Measurements from ENCODE around the gene MACROD2. TPM values are rescaled to one million over a fixed set of nuclear protein-coding genes. Genes with fewer than 3 reads are reported as not detected.
"Not testable (repeated sequence)": the region's sequence is repeated elsewhere in the genome, so short reads cannot be mapped to it uniquely, and the experiment has no call there.

MACROD2 gene
- total RNA-seq, 1 donor from 2014 or later = 1.6 TPM

- no peak overlapping the region for H3K4me3 ChIP-seq (ENCODE audit: low read depth, low read length)
- TF ChIP-seq CTCF (IDR thresholded peaks at IDR 0.05; ENCODE audit: insufficient read depth, low read length, severe bottlenecking) = no peak
- DNase-seq (ENCODE audit: low read depth) = no peak
- no peak for FAIRE-seq
- no peaks in the 10 kb centered on the region for H3K36me3 ChIP-seq (ENCODE audit: control insufficient read depth, insufficient read depth, low read length)
- no peaks in the 10 kb centered on the region for H3K27me3 ChIP-seq (ENCODE audit: control insufficient read depth, insufficient read depth, low read length)
These were observed 10.7 kb downstream of the MACROD2 start for GRCh38 chr20:14005996-14006395.

- TF ChIP-seq CTCF (IDR thresholded peaks at IDR 0.05; ENCODE audit: insufficient read depth, low read length, severe bottlenecking) = no peak
- FAIRE-seq (no peak), DNase-seq (ENCODE audit: low read depth) (peak; percentile 73)
- Histone ChIP-seq H3K36me3 (ENCODE audit: control insufficient read depth, insufficient read depth, low read length) (no peaks in the 10 kb centered on the region), H3K4me3 (ENCODE audit: low read depth, low read length) (no peak overlapping the region), H3K27me3 (ENCODE audit: control insufficient read depth, insufficient read depth, low read length) (no peaks in the 10 kb centered on the region)
These were observed 13.9 kb downstream of the MACROD2 start for GRCh38 chr20:14009208-14009607.

- Histone ChIP-seq H3K36me3 (ENCODE audit: control insufficient read depth, insufficient read depth, low read length) (no peaks in the 10 kb centered on the region), H3K4me3 (ENCODE audit: low read depth, low read length) (no peak overlapping the region), H3K27me3 (ENCODE audit: control insufficient read depth, insufficient read depth, low read length) (no peaks in the 10 kb centered on the region)
- FAIRE-seq (no peak), DNase-seq (ENCODE audit: low read depth) (no peak)
- TF ChIP-seq CTCF (IDR thresholded peaks at IDR 0.05; ENCODE audit: insufficient read depth, low read length, severe bottlenecking) = no peak
These were observed 17.4 kb downstream of the MACROD2 start for GRCh38 chr20:14012671-14013070.

- no peak for FAIRE-seq
These were observed 35.7 kb downstream of the MACROD2 start for GRCh38 chr20:14030991-14031390.

GRCh38 chr20:14033310-14033709, 38.0 kb downstream of the MACROD2 start:
- no peaks in the 10 kb centered on the region for H3K36me3 ChIP-seq (ENCODE audit: control insufficient read depth, insufficient read depth, low read length)
- no peak for DNase-seq (ENCODE audit: low read depth)
- H3K27me3 ChIP-seq (ENCODE audit: control insufficient read depth, insufficient read depth, low read length) = no peaks in the 10 kb centered on the region
- no peak for FAIRE-seq
- no peak for TF ChIP-seq CTCF (IDR thresholded peaks at IDR 0.05; ENCODE audit: insufficient read depth, low read length, severe bottlenecking)
- H3K4me3 ChIP-seq (ENCODE audit: low read depth, low read length) = no peak overlapping the region

More at GRCh38 chr20:14030991-14031390, 35.7 kb downstream of the MACROD2 start:
- no peak overlapping the region for H3K4me3 ChIP-seq (ENCODE audit: low read depth, low read length)
- TF ChIP-seq CTCF (IDR thresholded peaks at IDR 0.05; ENCODE audit: insufficient read depth, low read length, severe bottlenecking) = no peak
- DNase-seq (ENCODE audit: low read depth) = no peak
- no peaks in the 10 kb centered on the region for H3K27me3 ChIP-seq (ENCODE audit: control insufficient read depth, insufficient read depth, low read length)
- no peaks in the 10 kb centered on the region for H3K36me3 ChIP-seq (ENCODE audit: control insufficient read depth, insufficient read depth, low read length)

GRCh38 chr20:14036567-14036966, 41.3 kb downstream of the MACROD2 start:
- H3K27me3 ChIP-seq (ENCODE audit: control insufficient read depth, insufficient read depth, low read length) = no peaks in the 10 kb centered on the region
- H3K36me3 ChIP-seq (ENCODE audit: control insufficient read depth, insufficient read depth, low read length) = no peaks in the 10 kb centered on the region
- FAIRE-seq (no peak), DNase-seq (ENCODE audit: low read depth) (no peak)
- TF ChIP-seq CTCF (IDR thresholded peaks at IDR 0.05; ENCODE audit: insufficient read depth, low read length, severe bottlenecking) = no peak
- H3K4me3 ChIP-seq (ENCODE audit: low read depth, low read length) = no peak overlapping the region

- FAIRE-seq; H3K27me3 ChIP-seq (ENCODE audit: control insufficient read depth, insufficient read depth, low read length); H3K36me3 ChIP-seq (ENCODE audit: control insufficient read depth, insufficient read depth, low read length); H3K4me3 ChIP-seq (ENCODE audit: low read depth, low read length); DNase-seq (ENCODE audit: low read depth): not testable (repeated sequence)
These were observed 49.5 kb downstream of the MACROD2 start for GRCh38 chr20:14044712-14045276.

All from bronchial epithelial cell (primary cell).